GM19351 (cell line): ENCODE data around the gene SEPTIN1.

ENCODE experiments used
- ATAC-seq: cut with Tn5 transposase; IDR thresholded peaks from one replicate; pipeline ENCODE4 v1.9.1; 2021; ENCODE audit warnings: mild to moderate bottlenecking, moderate library complexity; ENCODE audit not compliant: unreplicated experiment

SEPTIN1 gene

DNA sequence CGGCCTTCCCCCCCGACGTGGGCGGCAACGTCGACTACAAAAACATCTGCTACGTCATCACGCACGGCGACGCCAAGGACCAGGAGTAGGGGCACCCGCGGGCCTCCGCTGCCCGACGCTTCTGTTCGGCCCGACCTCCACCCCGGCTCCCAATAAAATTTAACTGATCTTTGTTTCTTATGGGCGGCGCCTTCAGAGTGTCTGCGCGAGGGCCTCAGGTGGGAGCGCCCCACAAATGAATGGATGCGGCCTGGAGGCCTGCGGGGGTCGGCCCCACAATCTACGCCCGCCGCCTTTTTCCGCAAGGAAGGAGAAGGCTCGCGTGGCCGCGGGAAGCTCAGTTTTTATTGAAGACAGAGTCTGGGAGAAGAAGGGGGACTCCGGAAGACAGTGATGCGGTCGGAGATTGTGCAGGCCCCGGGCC, 4.5 kb downstream of the SEPTIN1 start:
- ATAC-seq, result peak; percentile 27

DNA sequence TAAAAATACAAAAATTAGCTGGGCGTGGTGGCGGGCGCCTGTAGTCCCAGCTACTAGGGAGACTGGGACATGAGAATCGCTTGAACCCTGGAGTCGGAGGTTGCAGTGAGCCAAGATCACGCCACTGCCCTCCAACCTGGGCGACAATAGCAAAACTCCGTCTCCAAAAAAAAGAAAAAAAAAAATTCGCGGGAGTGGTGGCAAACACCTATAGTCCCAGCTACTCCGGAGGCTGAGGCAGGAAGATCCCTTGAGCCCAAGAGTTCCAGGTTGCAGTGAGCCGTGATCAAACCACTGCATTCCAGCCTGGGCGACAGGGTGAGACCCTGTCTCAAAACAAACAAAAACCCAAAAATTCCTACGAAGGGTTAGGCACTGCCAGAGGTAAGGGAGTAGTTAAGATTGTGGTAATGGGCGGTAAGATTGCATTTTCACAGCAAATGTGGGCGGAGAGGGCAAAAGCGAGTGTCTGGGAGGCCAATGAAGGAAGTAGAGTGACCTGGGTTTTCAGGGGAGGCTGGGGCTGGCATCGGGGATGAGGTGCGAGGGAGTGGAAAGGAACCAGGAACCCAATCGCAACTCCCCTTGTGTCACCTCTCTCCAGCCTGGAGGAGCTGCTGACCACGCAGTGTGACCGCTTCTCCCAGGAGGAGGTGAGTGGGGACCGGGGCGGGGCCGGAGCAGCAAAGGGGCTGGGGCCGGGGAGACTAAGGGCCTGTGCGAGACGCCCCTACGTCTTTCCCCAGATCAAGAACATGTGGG, 5.1 kb downstream of the SEPTIN1 start:
- ATAC-seq, result no peak

DNA sequence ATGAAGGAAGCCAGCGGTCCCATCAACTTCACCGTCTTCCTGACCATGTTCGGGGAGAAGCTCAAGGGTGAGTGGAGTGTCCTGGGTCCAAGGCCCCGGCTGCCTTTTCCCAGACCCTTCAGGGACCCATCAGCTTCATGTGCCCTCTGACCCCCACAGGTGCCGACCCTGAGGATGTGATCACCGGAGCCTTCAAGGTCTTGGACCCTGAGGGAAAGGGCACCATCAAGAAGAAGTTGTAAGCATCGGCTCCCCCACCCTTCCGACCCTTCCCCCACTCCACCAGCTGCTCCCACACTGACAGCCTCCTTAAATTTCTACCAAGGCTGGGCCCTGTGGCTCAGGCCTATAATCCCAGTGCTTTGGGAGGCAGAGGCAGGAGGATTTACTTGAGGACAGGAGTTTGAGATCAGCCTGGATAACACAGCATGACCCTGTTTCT, 5.9 kb downstream of the SEPTIN1 start:
- no peak for ATAC-seq

DNA sequence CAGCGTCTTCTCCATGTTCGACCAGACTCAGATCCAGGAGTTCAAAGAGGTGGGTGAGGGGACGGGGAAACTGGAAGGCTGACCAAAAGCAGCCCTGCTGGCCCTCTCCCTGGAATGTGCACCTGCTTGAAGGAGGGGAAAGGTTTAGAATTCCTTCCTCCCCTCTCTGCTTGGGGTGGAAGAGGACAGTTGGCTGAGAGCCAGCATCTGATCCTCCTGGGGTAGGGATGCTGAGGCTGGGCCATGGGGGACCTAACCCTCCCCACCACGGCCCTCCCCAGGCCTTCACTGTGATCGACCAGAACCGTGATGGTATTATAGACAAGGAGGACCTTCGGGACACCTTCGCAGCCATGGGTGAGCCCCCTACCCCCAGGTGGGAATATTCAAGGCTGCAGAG, 6.5 kb downstream of the SEPTIN1 start:
- ATAC-seq, result no peak

DNA sequence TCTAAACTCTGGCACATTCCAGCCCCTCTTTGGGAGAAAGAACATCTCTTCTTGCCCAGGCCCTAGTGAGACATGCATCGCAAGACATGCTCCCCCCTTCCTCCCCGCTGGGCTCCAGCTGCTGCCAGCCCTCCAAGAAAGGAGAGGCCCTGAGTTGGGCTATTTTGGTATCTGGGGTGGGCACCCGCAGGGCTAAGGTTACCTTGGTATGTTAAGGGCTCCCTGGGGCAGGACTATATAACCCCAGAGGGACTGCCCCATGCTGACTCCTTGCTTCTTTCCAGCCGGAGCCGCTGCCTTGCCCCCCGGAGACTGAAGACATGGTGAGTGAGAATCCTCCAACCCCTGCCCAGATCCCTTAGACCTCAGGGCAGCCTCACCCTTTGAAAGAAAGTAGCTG, 7.8 kb downstream of the SEPTIN1 start, which contains the start of gene MYL11:
Gene MYL11 (plus strand): TSS at position 265 of the 400 bp plus-strand sequence. CDS start 56 bp downstream, at position 321.
- no peak for ATAC-seq

DNA sequence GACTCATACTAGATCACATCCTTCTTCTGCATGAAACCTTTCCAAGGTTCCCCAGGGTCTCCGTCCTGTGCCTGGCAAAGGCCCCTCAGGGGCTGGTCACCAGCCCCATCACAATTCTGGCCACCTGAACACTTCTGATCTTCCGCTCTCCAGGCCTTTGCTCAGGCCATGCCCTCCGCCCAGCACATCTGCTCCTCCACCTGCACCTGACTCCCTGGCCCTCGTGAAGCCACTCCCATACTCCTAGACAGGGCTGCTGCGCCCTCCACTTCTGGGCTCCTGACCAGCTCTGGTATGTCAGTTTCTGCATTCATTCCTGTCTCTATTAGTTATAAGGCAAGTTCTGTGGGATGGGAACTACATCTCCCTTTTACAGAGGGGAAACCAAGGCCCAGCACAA, 9.6 kb downstream of the SEPTIN1 start:
- ATAC-seq, result no peak

DNA sequence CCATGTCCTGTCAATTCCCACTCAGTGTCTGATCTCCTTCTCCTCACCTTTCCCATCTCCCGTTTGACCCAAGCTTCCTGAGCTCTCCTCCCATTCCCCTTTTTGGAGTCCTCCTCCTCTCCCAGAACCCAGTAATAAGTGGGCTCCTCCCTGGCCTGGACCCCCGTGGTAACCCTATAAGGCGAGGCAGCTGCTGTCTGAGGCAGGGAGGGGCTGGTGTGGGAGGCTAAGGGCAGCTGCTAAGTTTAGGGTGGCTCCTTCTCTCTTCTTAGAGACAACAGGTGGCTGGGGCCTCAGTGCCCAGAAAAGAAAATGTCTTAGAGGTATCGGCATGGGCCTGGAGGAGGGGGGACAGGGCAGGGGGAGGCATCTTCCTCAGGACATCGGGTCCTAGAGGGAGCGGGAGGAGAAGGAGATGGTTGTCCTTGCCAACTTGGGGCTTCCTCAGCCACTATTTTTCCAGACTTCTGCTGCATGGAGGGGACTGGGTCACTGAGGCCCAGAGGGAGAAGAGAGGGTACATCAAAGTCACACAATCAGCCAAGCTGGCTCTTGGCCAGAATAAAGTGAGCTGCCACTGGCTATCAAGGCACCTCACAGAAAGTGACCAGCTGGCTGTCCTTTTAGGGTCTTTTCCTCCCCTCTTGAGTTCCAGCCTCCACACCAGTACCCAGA, 10.2 kb downstream of the SEPTIN1 start:
- no peak for ATAC-seq

DNA sequence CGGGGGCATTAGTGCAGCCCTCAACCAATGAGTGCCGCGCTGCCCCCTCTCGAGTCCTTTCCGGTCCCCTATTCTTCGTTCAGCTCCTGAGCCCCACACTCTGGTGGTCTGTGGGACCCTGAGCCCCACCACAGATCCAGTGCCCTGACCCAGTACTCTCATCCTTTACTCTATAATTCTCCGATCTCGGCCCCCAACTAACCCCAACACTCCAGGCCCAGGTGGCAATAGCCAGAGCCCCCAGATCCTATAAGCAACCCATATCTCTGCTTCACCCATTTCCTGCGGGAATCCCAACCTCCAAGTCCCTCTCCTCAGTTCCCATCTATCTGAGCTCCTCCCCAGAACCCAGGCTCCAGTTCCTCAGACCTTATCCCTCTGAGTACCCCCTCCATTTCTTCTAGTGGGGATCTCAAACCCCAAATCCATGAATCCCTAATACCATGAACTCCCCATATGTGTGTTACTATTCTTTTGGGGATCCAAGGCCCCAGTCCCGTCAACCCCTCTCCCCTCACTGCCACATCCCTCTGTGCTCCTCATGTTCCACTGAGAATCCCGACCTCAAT, 11.0 kb downstream of the SEPTIN1 start:
- ATAC-seq, result no peak

DNA sequence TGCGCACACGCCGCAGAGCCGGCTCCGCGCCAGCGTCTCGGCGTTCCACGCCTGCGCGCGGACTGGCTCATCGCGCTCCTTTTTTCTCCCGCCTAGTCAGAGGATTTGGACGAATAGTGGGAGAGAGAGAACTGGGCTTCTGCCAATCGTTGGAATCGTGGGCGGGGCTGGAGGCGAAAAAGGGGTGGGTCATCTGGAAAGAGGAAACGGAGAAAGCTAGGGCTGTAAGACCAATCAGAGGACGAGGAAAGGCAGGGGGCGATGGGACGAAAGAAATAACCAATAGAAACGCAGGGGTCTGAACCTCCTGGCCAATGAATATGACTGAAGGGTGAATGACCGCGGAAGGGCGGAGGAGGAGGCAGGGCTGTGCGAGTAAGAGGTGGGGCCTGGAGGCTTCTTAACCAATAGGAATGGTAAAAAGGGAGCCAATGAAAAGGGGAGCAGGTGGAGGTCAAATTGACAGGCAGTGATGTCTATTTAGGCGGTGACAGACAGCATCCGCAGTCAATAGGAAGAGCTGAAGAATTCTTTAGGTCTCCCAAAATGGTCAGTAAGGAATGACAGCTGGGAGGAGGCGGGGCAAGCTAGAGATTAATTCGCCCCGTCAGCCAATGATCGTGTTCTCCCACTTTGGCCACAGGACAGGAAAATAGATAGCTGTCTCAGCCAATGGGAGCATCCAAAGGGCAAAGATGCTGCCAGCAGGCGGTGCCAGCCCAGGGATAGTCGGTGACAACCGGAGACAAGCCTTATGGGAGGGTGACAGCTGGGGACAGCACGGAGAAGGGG, 11.7 kb downstream of the SEPTIN1 start, which contains the start of gene TBC1D10B:
Gene TBC1D10B (minus strand): TSS at position 39 of the 792 bp plus-strand sequence. CDS start 311 bp downstream, outside the sequence.
- ATAC-seq, result peak; percentile 81

DNA sequence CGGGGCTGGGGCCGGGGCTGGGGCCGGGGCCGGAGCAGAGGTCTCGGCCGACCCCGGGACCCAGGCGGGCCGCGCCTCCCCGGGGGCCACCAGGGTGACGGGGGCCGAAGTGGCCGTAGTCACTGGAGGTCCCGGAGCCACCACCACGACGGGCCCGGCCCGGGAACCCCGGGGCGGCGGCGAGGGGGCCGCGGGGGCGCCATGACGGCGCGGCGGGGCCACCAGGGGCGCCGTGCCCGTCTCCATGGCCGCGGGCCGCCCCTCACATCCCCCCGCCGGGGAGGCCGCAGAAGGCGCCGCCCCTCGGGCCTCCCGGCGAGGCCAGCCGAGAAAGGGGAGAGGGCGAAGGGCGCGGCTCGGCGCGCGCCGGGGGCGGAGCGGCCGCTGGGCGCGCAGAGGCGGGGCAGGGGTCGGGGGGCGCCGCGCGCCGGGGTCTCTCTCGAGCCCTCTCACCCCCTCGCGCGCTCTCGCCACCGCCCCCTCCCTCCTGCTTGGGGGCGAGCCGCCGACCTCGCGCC, 12.4 kb downstream of the SEPTIN1 start:
- ATAC-seq, result peak; percentile 10

DNA sequence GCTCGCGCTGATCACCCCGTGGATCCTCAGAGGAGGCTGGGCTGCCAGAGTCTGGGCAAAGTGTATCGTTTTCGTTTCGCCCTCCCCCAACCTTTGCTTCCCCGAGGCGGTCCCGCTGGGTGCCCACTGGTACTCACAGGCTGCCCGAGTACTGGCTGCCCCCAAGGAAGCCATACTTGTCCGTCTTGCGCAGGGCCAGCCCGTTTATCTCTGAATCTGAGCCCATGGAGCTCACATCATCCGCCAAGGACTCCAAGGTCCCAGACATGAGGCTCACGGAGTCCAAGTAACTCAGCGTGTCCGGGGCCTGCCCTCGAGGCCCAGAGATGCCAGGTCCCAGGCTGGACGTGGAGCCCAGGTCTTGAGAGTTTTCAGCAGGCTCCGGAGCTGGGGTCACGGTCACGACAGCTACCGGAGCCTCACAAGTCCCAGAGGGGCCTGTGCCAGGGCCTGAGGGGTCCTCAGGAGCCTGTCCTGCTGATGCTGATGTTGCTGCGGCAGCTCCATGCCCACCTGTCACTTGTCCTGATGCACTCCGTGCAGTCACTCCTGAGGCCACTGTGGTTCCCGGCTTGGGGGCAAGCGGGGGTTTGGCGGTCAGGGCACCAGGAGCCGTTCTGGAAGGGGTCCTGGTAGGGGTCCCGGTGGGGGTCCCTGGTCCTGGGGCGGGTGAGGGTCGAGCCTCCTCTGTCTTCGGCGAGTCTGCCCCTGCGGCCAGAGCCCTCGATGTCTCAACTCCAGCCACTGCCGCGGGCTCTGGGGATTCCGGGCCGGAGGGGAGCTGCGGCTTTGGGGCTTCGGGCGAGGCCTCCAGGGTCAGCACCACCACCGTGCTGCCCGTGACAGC, 13.0 kb downstream of the SEPTIN1 start:
- ATAC-seq, result no peak

DNA sequence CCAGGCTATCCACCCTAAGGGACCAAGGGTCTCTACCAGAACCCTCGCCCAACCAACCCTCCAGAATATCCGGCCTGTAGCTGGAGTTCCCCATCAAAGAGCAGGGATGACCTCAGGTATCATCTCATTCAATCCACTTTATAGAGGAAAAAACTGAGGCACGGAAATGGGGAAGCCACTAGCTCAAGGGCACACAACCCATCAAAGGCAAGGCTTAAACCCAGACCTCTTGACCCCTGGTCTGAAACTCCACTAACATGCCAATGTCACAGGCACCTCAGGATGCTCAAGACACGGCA, 13.6 kb downstream of the SEPTIN1 start:
- ATAC-seq, result no peak

DNA sequence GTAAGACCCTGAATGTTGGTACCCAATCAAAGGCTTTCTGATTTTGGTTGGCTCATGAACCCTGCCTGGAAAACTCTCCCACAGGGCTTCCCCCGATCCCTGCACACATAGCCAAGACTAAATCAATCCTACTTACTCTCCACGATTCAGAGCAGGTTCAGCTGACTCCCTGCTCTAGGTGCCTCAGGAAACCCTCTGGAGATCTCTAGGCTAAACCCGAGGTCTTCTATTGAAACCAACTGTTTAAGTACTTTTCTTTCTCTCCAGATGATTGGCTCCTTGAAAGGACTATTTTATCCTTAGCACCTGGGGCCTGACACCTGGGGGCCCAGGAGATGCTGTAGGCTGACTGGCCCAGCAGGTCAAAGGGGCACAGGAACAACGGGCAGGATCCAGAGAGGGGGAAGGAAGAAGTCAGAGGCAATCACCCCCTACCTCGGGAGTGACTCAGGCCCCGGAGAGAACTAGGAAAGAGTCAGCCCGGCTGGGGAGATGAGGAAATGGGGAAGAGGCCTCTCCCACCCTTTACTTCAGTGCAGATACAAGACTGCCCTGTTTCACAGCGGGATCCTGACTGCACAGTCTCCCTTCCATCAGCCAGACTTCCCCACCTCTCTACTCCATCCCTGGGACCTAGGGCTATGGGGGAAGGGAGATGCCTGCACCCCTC, 14.1 kb downstream of the SEPTIN1 start:
- ATAC-seq, result no peak

DNA sequence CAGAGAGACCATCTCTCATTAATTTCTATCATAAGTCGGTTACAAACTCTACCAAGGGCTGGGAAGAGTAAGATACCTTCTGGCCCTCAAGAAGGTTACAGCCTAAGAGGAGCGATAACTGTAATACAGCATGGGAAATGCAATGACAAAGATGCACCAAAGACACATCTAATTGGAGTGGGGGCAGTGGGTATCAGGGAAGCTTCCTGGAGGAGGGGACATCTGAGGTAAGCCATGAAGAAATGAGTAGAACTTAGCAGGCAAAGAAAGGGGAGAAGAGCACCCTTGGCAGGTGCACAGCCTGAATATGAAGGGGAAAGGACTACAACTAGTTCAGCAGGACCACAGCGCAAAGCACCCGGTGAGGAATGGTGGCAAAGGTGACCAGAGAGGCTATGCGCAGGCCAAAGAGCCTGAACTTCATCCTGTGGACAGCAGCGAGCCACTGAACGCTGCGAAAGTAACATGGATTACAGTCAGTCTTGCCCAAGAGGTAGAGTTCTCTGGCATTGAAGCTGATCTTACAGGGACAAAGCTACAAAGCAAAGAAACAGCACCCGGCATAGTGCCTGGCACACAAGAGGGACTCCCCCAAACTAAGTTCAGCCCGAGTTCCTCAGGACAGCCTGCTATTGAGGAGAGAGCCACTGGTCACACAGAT, 14.9 kb downstream of the SEPTIN1 start:
- ATAC-seq, result no peak

DNA sequence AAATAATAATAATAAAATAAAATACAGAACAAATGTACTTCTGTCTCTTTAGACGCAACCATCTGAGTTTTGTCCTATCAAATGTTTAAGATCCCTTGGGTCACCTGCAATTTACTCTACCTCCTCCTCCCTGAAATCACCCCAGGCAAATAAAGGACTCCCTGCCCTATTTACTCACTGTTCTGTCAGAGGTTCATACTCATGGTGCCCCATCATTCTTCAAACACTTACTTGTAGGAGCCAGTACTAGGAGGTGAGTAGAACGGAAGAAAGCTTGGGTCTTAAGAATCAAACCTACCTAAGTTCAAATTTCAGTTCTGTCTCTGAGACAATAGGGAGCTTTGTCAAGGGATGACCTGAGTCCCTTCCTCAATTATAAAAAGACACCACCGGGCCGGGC, 15.8 kb downstream of the SEPTIN1 start:
- ATAC-seq, result no peak

DNA sequence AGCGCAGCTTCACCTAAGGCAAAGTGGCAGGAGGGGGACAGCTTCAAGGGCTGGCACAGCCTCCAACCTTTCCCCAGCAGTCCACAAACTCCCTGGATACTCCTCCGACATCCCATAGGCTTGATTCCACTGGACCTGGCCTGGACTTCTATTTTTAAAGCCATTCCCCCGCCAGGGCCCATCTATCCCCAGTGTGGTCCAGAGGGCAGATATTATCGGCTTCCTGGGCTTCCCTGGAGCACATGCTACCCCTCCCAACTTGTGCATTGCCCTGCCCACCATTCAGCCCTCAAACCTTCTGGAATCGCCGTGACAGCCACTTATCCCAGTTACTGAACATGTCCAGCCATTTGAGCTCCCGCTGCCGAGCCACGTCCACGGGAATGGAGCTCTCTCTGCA, 17.2 kb downstream of the SEPTIN1 start:
- ATAC-seq, result no peak

DNA sequence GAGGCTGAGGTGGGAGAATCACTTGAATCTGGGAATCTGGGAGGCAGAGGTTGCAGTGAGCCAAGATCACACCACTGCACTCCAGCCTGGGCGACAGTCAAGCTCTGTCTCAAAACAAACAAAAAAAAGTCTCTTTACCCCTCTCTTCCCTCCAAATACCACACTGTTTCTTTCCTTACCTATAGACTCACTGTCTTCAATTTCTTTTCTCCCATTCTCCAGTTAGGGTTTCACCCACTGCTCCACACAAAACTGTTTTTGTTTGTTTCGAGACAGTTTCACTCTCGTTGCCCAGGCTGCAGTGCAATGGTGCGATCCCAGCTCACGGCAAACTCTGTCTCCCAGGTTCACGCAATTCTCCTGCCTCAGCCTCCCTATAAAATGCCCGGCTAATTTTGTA, 21.2 kb downstream of the SEPTIN1 start:
- no peak for ATAC-seq

DNA sequence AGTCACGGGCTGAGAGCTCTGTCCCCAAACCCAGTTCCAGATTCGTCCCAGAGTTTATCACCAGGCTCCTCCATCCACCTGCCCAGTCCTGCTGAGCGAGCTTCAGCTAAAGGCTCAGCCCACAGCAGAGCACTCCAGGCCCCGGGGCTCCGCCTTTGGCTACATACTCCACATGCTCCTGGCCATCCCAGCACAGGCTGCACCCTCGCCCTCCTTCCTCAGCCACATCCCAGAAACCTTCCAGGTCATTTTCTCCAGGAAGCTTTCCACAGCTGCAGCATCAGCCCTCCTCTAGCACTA, 22.5 kb downstream of the SEPTIN1 start:
- no peak for ATAC-seq
